ENCODE data around the gene MUC12.

The MUC12 gene

DNA sequence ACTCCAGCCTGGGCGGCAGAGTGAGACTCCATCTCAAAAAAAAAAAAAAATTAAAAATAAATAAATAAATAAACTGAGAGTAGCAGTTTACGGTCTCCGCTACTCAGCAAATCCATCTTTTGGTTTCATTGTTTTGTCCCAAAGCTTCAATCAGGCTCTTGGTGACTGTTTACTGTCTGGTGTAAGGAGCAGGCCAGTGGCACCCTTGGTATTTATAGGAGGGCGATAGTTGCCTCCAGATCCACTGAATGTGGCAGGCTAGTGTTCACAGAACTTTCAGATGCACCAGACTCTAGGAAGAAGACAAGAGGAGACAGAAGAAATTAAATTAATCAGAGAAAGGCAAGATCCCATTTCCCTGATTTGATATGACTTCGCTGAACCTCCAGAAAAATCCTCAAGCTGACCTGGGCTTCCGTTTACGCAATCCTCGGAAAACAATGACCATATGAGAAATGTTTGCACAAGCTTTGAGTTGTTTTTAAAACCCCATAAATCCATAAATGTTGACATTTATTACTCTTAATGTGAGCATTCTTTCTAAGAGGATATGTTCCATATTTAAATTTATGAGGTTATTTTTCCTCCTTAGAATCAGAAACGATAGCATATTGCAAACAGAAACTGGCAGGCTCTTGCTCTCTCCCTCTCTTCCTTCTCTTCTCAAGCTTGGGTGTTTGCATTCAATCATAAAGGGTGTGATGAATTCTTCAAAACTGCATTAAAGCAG is 27.2 kb upstream of the MUC12 start:
- Histone ChIP-seq H3K4me3 (no peak overlapping the region), H3K4me2 (no peak overlapping the region)
- TF ChIP-seq Cebpa-rat (IDR thresholded peaks at IDR 0.05), result peak in 1 of 11 experiments; percentile 48; a peak in 1 of 22 replicates

DNA sequence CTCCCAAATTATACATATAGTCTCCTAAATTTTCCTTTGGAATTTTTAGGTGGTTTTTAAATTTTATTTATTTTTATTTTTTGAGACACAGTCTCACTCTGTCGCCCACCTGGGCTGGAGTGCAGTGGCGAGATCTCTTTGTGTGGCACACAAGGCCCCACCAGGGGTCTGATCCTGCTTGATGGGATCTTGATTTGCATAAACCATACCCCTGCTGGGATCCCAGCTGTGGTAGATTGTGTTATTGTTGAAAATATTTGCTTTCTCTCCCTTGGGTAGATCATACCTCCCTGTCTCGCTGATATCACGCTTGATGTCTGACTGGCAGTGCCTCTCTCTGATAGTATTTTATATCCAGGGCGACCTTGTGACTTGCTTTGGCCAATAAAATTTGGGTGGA is 25.7 kb upstream of the MUC12 start:
- no peak overlapping the region for H3K4me3 ChIP-seq
- H3K9me3 ChIP-seq (replicated peaks in 1 of 11), result peaks cover 3 to 31% (median 15%) of the 10 kb centered on the region in 11 experiments; a peak in 15 of 22 replicates
- H3K4me1 ChIP-seq, result peaks cover 14 to 32% (median 25%) of the 10 kb centered on the region in 10 experiments
- H3K27me3 ChIP-seq, result no peaks in the 10 kb centered on the region
- H3K4me2 ChIP-seq, result peak overlapping the region in 3 of 11 experiments; percentile 23 to 30 (median 23); a peak in 5 of 22 replicates
- H3K27ac ChIP-seq, result no peak overlapping the region
- no peaks in the 10 kb centered on the region for H3K36me3 ChIP-seq
- no peak overlapping the region for H3K9ac ChIP-seq
- H4K20me1 ChIP-seq, result no peaks in the 10 kb centered on the region
- TF ChIP-seq Cebpa-rat (IDR thresholded peaks at IDR 0.05), result no peak

More for the DNA sequence above, 27.2 kb upstream of the MUC12 start:
- H3K27ac ChIP-seq, result no peak overlapping the region
- peaks cover 8 to 21% (median 15%) of the 10 kb centered on the region in 10 experiments for H3K4me1 ChIP-seq
- H4K20me1 ChIP-seq, result no peaks in the 10 kb centered on the region
- no peaks in the 10 kb centered on the region for H3K27me3 ChIP-seq
- no peak overlapping the region for H3K9ac ChIP-seq
- H3K36me3 ChIP-seq, result no peaks in the 10 kb centered on the region
- peaks cover 3 to 31% (median 17%) of the 10 kb centered on the region in 11 experiments; a peak in 15 of 22 replicates for H3K9me3 ChIP-seq (replicated peaks in 1 of 11)

DNA sequence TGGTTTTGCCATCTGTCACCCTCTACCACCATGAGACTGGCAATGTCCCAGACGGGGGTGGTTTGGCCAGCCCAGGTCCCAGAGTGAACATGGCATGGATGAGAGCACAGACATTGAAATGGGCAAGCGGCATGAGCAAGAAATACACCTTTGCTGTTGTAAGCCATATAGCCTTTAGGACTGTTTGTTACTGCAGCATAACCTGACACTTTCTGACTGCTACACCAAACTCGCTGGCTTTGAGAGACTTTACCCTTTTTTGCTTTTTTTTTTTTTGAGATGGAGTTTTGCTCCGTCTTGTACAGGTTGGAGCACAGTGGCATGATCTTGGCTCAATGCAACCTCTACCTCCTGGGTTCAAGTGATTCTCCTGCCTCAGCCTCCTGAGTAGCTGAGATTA is 25.2 kb upstream of the MUC12 start:
- Histone ChIP-seq H3K36me3 (no peaks in the 10 kb centered on the region), H4K20me1 (no peaks in the 10 kb centered on the region), H3K9ac (no peak overlapping the region), H3K4me2 (peak overlapping the region in 3 of 11 experiments; percentile 23 to 30 (median 23); a peak in 5 of 22 replicates), H3K27me3 (no peaks in the 10 kb centered on the region), H3K9me3 (replicated peaks in 1 of 11) (peaks cover 3 to 27% (median 13%) of the 10 kb centered on the region in 11 experiments; a peak in 15 of 22 replicates), H3K4me1 (peaks cover 14 to 35% (median 26%) of the 10 kb centered on the region in 10 experiments), H3K4me3 (no peak overlapping the region), H3K27ac (no peak overlapping the region)
- no peak for TF ChIP-seq Cebpa-rat (IDR thresholded peaks at IDR 0.05)

DNA sequence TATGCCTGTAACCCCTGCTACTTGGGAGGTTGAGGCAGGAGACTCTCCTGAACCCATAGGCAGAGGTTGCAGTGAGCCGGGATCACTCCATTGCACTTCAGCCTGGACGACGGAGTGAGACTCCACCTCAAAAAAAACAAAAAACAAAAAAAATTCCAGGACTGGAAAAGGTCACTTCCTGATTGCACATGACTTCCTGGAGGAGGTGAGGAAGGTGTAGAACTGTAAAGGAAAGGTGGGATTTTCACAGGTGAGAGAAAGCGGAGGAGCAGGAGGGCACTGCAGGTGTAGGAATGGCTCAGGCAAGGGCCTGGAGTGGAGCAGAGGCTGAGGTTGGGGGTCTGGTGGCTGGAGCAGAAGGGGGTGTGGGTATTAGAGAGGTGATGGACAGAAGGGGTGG is 23.3 kb upstream of the MUC12 start:
- H3K9me3 ChIP-seq (replicated peaks in 1 of 11), result peaks cover 0 to 8% (median 5%) of the 10 kb centered on the region in 11 experiments; a peak in 2 of 22 replicates
- H3K4me1 ChIP-seq, result peaks cover 14 to 50% (median 35%) of the 10 kb centered on the region in 10 experiments
- TF ChIP-seq Cebpa-rat (IDR thresholded peaks at IDR 0.05), result no peak
- no peaks in the 10 kb centered on the region for H3K36me3 ChIP-seq
- no peak overlapping the region for H3K9ac ChIP-seq
- no peak overlapping the region for H3K27ac ChIP-seq
- no peak overlapping the region for H3K4me3 ChIP-seq
- no peaks in the 10 kb centered on the region for H4K20me1 ChIP-seq
- peak overlapping the region in 10 of 11 experiments; percentile 55 to 82 (median 77); a peak in 14 of 22 replicates for H3K4me2 ChIP-seq
- H3K27me3 ChIP-seq, result no peaks in the 10 kb centered on the region

DNA sequence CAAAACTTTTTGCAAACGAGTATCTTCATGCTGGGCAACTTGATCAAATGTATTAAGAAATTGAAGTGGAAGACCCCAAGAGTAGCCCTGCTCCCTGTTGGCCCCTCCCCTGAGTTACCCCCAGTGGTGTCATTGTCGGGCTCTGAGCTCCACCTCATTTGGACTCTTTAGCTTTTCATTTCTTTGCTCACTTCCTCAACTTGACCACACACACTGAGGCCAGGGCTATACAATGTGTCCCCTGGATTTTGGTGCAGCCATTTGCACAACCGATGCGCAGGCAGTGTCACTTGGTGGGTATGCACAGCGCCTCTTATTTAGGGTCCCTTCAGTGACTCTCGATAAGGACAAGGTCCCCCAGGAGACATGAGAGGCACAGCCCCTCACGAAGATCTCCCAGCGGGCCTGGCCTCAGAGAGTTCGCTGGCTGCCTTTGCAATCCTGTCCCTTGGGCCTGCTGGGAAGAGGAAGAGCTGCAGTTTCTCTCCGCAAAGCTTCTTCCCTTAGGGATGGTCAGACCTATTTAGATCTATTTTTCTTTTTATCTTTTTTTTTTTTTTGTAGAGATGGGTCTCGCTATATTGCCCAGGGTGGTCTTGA is 22.5 kb upstream of the MUC12 start:
- Histone ChIP-seq H3K9ac (peak overlapping the region in 1 of 11 experiments; percentile 14; a peak in 2 of 22 replicates), H3K4me2 (peak overlapping the region; percentile 55 to 82 (median 77)), H3K4me3 (no peak overlapping the region; a peak in 1 of 20 replicates), H3K9me3 (replicated peaks in 1 of 11) (peaks cover 0 to 8% (median 5%) of the 10 kb centered on the region in 11 experiments; a peak in 2 of 22 replicates), H4K20me1 (no peaks in the 10 kb centered on the region), H3K36me3 (no peaks in the 10 kb centered on the region), H3K27ac (peak overlapping the region in 6 of 11 experiments; percentile 6 to 47 (median 36); a peak in 5 of 22 replicates), H3K27me3 (no peaks in the 10 kb centered on the region), H3K4me1 (peaks cover 14 to 54% (median 35%) of the 10 kb centered on the region in 10 experiments)
- TF ChIP-seq Cebpa-rat (IDR thresholded peaks at IDR 0.05), result peak in 2 of 11 experiments; percentile 50 to 62; a peak in 2 of 22 replicates

DNA sequence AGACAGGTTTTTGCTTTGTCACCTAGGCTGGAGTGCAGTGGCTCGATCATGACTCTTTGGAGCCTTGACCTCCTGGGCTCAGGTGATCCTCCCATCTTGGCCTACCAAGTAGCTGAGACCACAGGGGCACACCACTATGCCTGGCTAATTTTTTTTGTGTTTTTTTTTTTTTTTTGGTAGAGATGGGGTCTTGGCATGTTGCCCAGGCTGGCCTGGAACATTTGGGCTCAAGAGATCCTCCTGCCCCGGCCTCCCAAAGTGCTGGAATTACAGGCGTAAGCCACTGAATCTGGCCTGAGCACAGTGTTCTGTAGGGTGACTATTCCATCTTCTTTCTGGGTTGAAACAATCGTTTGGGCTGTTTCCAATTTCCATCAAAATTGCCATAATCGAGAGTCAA is 21.6 kb upstream of the MUC12 start:
- H3K4me3 ChIP-seq, result no peak overlapping the region
- H3K36me3 ChIP-seq, result no peaks in the 10 kb centered on the region
- peaks cover 14 to 54% (median 37%) of the 10 kb centered on the region in 10 experiments for H3K4me1 ChIP-seq
- no peak for TF ChIP-seq Cebpa-rat (IDR thresholded peaks at IDR 0.05)
- H4K20me1 ChIP-seq, result no peaks in the 10 kb centered on the region
- peaks cover 0 to 8% (median 5%) of the 10 kb centered on the region in 11 experiments; a peak in 2 of 22 replicates for H3K9me3 ChIP-seq (replicated peaks in 1 of 11)
- H3K27ac ChIP-seq, result peak overlapping the region in 4 of 11 experiments; percentile 32 to 47 (median 40); a peak in 4 of 22 replicates
- no peak overlapping the region; a peak in 2 of 22 replicates for H3K9ac ChIP-seq
- no peaks in the 10 kb centered on the region for H3K27me3 ChIP-seq
- H3K4me2 ChIP-seq, result peak overlapping the region in 9 of 11 experiments; percentile 61 to 82 (median 77); a peak in 18 of 22 replicates

DNA sequence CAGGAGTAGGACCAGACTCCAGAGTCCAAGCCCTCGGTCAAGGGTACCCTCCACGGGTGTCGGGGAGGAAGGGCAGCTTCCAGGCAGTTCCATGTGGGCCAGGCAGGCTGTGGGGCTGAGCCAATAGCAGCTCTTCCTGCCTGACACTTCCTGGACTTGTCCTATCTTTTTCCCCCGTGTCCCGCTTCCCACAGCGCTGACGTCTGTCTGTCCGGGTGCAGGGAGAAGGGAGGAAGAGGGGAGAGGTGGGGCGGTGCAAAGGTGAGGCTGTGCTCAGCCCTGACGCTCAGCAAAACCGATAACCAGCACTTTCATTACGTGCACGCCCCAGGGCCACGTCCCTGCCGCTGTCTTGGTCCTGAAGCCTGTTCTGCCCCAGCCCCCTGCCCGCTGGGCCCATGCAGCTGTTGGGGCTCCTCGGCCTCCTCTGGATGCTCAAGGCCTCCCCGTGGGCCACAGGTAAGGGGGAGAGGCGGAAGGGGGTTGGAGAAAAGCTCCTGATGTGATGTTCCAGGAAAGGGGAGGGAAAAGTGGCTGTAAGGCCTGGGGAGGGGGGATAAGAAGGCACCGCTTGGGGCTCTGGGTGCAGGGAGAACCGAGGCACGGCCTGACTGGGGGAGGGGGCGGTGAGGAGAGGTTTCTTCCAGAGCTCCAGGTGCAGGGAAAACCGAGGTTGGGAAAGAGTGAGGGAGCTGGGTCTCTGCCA is 20.0 kb upstream of the MUC12 start, which contains the start of gene MUC3A:
Gene MUC3A (plus strand): TSS at position 308 of the 706 bp plus-strand sequence. CDS start 91 bp downstream, at position 399.
- Histone ChIP-seq H3K27me3 (no peaks in the 10 kb centered on the region), H3K4me2 (peak within 1 kb of the TSS in 7 of 11 experiments; percentile 17 to 82 (median 26); a peak in 11 of 22 replicates), H3K36me3 (no peaks in the 10 kb centered on the region), H3K27ac (no peak within 1 kb of the TSS), H3K4me3 (no peak within 1 kb of the TSS), H3K9me3 (replicated peaks in 1 of 11) (peaks cover 0 to 4% (median under 1%) of the 10 kb centered on the region in 11 experiments; a peak in 2 of 22 replicates), H3K9ac (no peak within 1 kb of the TSS), H3K4me1 (peaks cover 14 to 48% (median 33%) of the 10 kb centered on the region in 10 experiments), H4K20me1 (no peaks in the 10 kb centered on the region)
- TF ChIP-seq Cebpa-rat (IDR thresholded peaks at IDR 0.05), result no peak

DNA sequence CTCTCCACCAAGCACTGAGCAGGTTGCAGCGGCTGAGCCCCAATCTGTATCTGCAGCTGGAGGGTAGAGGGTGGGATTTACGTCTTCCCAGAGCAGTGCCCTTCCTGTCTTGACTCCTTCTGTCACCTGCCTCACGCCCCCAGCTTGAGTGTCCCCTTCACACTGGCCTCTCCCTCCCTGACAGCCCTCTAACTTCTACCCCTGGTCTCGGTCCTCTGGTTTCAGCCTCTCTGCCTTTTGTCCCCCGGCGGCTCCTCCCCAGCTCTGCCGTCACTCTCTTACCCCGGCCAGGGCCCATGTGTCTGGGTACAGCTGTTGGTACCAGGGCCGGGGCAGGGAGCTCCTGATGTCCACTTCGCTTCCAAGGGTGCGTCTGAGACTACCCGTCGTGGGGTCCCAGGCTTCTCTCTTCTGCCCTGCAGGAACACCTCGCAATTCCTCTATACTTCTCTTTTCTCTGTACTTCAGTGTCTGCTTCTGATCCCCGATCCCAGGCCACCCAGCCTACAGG is 19.4 kb upstream of the MUC12 start:
- TF ChIP-seq Cebpa-rat (IDR thresholded peaks at IDR 0.05), result no peak
- peak overlapping the region in 6 of 11 experiments; percentile 11 to 26 (median 19); a peak in 5 of 22 replicates for H3K4me2 ChIP-seq
- H3K9me3 ChIP-seq (replicated peaks in 1 of 11), result 0 out of 22 replicates have a peak, but pooled peaks cover 0 to 4% (median 0%) of the 10 kb centered on the region in 11 experiments
- H3K27ac ChIP-seq, result no peak overlapping the region
- peaks cover 14 to 48% (median 32%) of the 10 kb centered on the region in 10 experiments for H3K4me1 ChIP-seq
- no peaks in the 10 kb centered on the region for H3K36me3 ChIP-seq
- no peaks in the 10 kb centered on the region for H3K27me3 ChIP-seq
- H3K4me3 ChIP-seq, result no peak overlapping the region
- H4K20me1 ChIP-seq, result no peaks in the 10 kb centered on the region
- H3K9ac ChIP-seq, result no peak overlapping the region

Data from BLaER1 treated with 17β-estradiol and CSF1 and Interleukin-3, amounts not matched to agents 10 nM and 100 nM (cell line).